Kidney glomerular epithelial cell (primary cell): ENCODE results near the gene UNC5B.

Source experiments
- DNase-seq: peaks from one replicate; lab custom pipeline; 2025; lab: John Stamatoyannopoulos, UW

UNC5B gene

DNA sequence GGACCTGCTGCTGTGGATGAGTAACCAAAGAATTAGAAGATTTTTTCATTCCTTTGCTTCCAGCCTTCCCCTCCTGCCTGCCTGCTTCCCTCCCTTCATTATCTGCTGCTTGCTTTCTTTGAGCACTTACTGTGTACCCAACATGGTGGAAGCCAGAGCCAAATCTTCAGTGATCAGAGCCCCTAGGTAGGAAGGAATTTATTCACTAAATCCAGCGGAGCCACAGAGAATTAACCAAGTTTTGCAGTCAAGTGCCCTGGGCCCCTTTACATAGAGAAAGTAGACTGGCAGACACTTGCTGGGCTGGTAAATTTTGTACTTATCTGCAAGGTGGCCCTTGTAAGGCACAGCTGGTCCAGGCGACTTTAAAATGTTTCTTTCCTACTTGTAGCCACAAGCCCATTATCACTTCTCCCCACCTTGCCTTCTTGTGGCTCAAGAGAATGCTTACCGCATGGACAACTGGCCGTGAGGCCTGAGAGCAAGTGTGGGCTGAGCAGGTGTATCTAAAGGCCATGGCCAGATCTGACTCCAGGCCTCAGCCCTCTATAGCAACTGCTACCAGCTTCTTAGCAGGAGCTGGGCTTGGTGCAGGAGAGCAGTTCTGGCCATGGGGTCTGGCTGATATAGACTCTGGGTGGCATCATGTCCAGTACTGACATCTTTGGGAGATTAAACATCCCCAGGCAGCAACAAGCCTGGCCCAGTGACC is 11.1 kb downstream of the UNC5B start:
- no peak for DNase-seq

DNA sequence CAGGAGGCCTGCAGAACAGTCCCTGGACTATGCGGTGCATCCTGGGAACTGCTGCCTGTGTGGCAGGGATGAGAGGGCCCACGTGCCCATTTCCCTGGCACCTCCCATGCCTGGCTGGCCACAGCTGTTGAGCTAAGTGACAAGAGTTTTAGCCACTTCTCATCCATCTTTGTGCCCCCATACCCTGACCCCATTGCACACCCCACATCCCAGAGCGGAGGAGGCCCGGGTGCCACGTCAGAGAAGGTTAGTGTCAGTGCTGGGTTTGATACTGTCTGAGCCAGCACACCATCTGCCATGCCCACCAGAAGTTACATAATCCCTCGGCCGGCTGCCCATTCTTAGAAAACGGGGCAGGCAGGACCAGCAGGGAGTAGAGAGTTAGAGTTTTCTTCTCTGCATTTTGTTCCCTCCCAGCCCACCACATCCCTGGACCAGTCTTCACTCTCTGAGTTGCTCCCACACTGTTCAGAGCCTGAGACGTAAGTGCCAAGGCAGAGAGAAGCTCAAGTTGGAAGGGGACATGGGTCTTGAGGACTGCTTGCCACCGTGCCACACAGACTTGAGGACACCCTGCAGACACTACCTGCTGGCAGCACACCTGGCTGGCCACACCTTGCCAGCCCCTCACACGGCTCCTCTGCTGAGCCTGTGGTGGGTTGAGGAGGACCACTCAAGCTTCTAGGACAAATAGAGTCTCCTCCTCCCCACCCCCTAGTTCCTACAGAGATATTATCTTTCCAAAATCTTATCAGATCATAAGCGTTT is 13.1 kb downstream of the UNC5B start:
- no peak for DNase-seq

GRCh38 chr10:71228875-71229675 is 16.7 kb downstream of the UNC5B start:
- DNase-seq: no peak

DNA sequence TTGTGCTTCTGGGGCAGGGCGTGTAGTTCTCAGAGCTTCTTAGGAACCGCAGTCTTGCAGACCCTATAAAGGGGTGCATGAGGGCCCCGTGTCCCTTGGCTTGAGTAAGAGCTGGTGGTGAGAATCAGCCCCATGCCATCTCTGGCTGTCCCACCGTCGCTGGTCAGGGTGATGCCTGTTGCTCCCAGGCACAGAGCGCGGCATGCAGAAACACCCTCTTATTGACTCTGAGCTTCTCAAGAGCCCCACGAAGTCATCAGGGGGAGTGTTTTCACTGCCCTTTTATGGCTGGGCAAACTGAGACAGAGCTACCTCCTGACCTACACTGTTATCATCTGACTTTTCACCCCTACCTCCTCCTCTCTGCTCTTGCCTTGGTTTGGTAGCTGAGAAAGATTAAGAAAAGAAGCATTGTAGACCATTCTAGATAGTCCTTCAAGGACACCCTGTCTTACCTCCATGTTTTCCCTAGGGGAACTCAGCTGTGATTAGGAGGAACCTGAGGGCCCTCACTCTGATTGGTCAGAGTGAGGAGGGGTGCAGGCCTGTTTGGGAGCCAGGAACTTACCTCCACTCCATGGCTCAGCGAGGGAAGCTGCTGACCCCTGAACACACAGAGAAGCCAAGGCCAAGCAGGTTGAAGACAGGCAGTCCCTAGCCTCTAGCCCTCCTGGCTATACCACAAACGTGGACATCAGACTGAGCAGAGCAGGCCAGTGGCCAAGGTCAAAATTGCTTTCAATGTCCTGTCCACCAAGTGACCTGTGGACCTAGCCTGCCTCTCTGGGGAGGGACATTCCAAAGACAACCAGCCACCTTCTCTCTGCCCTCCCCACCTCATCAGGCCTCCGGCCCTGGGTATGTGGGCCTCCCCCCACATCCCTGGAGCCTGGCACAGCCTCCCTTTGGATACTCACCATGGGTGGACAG is 17.6 kb downstream of the UNC5B start:
- DNase-seq: no peak

GRCh38 chr10:71230656-71231025 is 18.3 kb downstream of the UNC5B start:
- DNase-seq: no peak

DNA sequence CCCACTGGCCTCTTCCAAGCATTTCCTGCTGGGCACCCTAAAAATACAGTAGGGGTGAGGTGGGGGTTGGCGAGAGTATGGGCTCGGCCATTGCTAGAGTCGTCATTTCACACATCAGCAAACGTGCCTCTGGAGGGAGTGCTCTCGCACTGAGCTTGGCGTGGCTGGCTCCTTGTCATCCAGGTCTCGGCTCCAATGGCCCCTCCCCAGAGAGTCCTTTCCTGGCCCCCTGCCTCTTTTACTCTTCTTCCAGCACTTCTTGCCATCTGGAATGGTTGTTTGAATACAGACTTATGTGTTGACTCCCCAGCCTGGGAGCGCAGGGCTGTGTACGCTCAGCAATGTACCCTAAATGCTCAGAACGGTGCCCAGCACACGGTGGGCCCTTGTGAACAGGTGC is 18.8 kb downstream of the UNC5B start:
- DNase-seq: no peak

- DNase-seq: no peak
Observed at GRCh38 chr10:71232089-71232998, 20.0 kb downstream of the UNC5B start.

GRCh38 chr10:71233482-71233892 is 21.1 kb downstream of the UNC5B start:
- DNase-seq: no peak

DNA sequence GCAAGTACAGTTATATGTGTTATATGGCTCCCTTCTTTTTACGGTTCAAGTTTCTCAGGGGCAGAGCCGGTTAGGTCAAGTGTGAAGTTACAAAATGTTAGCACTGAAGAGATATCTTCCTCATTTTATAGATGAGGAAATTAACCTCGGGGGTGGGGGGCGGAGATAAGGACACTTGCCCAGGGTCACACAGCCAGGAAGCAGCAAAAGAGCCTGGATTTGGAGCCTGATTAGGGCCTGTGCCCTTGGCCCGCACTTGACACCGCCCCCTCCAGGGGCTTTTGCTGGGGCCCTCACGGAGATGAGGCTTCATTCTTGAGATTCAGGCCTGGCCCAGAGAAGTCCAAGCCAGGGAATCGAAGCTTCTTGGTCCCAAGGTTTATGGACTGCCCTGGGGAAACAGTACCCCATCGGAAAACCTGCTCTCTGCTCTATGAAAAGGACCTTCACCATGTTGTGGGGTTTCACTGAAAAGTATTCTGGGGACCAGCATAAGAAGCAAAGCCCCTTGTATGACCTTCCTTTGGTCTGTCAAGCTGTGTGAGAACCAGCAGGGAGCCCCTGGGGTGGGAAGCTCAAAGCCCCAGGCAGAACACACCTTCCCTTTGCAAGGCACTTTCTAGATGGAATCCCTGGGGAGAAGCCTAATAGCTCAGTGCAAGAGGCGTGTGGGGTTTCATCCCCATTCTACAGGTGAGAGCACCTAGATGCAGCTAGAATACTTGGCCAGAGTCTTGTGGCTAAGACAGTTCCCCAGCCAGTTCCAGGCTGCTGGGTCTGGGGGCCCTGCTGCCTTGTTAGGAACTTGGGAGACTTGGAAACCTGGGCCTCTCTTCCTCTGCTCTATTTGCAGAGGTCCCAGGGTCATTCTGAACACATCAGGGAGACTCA is 21.9 kb downstream of the UNC5B start:
- no peak for DNase-seq

DNA sequence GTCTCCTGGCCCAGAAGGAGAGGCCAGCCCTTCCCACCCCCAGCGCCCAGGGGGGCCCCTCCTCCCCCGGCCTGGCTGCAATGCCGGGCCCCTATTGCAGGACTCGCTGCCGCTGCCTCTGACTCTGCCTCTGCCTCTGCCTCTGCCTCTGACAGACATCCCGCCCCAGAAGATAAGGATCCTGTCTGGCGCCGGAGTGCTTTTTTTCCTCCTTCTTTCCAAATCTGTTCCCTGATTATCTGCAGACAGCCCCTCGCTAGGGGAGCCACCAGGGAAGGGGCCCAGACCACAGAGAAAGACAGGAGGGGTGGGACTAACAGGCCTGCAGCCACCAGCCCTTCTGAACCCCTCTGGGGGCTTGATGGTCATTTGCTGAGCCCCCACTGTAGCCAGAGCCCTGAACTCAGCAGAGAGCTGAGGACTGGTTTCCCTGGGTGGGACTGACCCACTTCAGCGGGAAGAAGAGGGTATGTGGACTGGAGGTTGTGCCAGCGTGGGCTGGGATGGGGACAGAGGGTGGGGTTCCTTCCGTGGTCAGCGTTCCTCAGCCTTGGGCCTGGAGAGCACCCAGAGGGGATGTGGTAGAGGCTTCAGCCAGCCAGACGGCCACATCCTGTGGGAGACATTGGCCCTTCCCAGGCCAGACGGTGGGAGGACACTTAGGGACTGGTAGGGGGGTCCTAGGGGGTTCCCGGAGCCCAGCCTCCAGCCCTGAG is 22.8 kb downstream of the UNC5B start:
- DNase-seq: no peak

- DNase-seq: no peak
Observed at GRCh38 chr10:71235808-71236207, 23.4 kb downstream of the UNC5B start.

- DNase-seq: no peak
Observed at GRCh38 chr10:71236286-71236685, 23.9 kb downstream of the UNC5B start.

GRCh38 chr10:71236822-71237682 is 24.7 kb downstream of the UNC5B start:
- no peak for DNase-seq

DNA sequence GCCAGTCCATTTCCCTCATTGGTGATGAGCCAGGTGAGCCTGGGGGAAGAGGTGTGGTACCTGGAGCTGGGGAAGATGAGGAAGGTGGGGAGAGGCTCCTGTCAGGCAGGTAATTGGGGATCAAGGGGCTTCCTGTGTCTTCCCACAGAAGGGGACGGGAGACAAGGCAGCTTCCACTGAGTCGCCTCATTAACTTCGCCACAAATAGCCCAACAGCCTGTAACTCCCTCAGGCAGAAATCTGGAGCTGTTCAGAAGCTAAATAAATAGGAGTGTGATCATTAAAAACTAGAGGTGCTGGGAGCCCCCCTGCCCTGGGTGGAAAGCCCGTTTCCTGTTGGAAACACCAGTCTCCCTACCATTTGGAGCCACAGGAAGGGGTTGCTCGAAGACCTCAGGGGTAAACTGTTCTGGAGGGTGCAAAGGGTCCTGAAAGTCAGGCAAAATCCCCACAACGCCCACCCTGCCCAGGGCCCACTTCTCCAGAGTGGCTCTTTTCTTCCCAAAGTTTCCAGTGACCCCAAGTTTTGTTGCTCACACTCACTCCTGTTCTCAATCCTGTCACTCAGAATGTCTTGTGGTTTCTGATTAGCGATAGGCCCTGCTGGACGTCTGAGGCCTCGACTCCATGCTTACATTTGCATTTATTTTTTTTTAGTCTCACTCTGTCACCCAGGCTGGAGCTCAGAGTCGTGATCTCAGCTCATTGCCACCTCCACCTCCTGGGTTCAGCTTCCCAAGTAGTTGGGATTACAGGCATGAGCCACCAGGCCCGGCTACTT is 25.7 kb downstream of the UNC5B start:
- peak; percentile 8 for DNase-seq

GRCh38 chr10:71238626-71239025 is 26.3 kb downstream of the UNC5B start:
- no peak for DNase-seq

GRCh38 chr10:71239131-71239915 is 27.0 kb downstream of the UNC5B start:
- no peak for DNase-seq
